HG03460 (cell line): ENCODE data around the gene AGPAT2.

Experiments
- ATAC-seq: cut with Tn5 transposase; IDR thresholded peaks from one replicate; pipeline ENCODE4 v1.9.1; 2021; ENCODE audit not compliant: unreplicated experiment

Gene AGPAT2

GRCh38 chr9:136674786-136675349 is 12.4 kb downstream of the AGPAT2 start:
- ATAC-seq = no peak

GRCh38 chr9:136673975-136674785 is 13.1 kb downstream of the AGPAT2 start:
- ATAC-seq = no peak

GRCh38 chr9:136673088-136673974 is 13.9 kb downstream of the AGPAT2 start:
- no peak for ATAC-seq

- no peak for ATAC-seq
Measured at GRCh38 chr9:136672431-136673087, 14.7 kb downstream of the AGPAT2 start.

- ATAC-seq = no peak
Measured at GRCh38 chr9:136671646-136672430, 15.4 kb downstream of the AGPAT2 start.

DNA sequence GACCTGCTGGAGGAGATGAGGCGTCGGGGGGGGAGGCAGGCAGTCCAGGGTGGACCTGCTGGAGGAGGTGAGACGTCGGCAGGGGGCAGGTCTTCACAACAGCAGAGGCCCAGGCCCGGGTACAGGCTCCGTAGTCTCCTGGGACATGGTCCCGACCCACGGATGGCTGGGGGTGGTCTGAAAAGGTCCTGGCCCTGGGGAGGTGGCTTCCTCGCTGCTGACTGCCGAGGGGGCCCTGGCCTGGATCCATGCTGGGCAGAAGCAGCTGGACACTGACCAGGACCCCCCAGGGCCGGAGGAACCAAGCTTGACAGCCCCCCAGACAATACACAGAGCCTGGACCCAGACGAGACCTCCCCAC is 16.0 kb downstream of the AGPAT2 start:
- ATAC-seq = no peak

DNA sequence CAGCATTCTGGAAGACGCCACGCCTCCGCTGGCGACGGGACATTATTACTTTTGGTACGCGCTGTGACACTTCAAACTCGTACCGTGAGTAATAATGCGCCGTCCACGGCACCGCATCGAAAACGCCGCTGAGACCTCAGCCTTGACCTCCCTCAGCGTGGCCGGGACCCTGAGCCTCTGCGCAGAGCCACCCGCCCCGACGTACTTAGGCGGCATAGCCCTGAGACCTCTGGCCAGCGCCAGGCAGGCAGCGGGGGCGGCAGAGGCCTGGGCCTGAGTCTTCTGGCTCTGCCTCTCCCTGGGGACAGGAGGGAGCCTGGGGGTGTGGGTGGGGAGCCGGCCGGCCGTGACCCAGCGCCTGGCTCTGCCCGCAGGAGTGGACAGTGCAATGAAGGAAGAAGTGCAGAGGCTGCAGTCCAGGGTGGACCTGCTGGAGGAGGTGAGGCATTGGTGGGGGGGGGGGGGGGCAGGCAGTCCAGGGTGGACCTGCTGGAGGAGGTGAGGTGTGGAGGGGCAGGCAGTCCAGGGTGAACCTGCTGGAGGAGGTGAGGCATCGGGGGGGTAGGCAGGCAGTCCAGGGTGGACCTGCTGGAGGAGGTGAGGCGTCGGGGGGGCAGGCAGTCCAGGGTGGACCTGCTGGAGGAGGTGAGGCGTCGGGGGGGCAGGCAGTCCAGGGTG is 16.5 kb downstream of the AGPAT2 start:
- no peak for ATAC-seq

DNA sequence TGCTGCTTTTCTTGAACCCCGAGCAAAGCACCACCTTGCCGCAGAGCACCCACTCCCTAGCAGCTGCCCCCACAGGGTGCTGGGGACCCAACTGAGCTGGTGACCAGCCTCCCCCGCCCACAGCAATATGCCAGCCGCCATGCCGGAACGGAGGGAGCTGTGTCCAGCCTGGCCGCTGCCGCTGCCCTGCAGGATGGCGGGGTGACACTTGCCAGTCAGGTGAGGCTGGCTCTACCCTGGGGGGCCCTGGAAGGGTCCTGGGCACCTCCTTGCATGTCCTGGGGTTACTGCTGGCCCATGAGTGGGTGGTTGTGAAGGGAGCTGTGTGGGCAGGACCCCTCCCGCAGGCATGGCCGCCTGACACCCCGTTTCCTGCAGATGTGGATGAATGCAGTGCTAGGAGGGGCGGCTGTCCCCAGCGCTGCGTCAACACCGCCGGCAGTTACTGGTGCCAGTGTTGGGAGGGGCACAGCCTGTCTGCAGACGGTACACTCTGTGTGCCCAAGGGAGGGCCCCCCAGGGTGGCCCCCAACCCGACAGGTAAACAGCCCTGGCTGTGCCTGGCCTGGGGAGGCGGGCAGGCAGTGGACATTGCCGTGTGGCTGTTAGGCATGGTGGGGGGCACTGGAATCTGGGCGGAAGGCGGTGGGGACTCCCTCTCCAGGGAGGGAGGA is 17.3 kb downstream of the AGPAT2 start:
- no peak for ATAC-seq

GRCh38 chr9:136668983-136669790 is 18.1 kb downstream of the AGPAT2 start:
- ATAC-seq = no peak

- ATAC-seq = no peak
Measured at GRCh38 chr9:136667940-136668760, 19.1 kb downstream of the AGPAT2 start.

DNA sequence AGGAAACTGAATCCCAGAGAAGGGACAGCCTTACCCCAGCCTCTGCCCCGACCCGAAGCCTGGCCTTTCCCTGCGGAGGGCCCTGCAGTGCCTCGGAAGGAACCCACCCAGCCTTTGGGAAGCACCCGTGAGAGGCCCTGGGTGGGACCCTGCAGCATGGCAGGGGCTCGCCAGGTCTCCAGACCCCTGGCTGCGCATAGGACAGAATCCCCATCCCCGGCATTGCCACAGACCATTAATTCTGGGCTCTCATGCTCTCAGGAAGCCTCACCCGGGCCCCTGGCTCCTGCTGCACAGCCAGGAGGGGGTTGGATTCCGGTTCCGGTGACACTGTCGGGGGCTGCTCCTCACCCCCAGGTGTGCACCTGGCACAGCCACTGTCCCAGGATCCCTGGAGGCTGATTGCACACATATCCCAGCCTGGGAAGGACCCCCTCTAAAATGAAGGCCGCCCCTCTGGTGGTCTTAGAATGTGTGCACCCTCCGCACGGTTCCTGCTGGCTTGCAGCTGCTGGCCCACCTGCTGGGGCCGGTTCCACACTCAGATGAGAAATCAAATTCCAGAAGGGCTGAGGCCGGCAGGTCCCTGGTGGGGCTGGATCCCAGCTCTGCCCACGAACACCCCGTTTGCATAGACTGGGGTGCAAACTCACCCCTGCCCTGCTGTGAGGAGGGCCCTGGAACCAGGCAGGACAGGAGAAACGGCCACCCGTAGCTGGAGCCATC is 19.9 kb downstream of the AGPAT2 start:
- no peak for ATAC-seq

DNA sequence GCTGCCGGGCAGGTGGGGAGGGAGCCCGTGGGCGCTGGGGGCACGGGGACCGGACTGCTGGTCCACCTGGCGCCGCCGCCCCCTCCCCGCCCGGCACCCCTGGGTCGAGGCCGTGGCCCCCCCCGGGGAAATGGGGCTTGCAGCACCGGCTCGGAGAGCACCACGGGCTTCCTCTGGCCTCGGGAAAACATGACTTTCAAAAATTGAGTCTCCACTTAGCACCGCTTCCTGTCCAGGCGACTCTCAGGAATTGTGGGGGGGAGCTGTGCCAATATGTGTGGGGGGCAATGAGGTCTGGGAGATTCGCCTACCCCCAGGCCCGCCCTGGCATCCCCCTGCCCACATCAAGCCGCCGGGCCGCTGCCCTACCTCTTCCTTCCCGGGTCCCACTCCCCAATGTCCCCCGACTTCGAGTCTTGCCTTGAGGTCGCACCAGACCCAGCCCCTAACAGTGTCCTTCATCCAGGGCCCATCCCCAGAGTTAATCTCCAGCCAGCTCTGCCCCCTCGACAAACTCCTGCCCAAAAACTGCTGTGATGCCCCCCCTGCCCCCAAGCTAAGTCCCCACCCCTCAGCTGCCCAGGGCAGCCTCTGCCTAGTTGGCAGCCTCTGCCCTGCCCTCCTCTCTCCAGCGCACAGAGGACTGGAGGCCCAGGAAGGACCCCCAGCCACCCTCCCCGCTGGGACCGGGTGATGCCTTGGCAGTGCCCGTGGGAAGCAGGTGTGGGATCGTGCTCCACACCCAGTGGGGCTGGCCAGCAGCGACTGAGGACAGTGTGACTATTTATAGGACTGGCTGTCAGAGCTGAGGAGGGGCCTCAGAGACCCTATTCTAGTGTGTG is 20.7 kb downstream of the AGPAT2 start:
- ATAC-seq = no peak

GRCh38 chr9:136665704-136666371 is 21.4 kb downstream of the AGPAT2 start:
- no peak for ATAC-seq

DNA sequence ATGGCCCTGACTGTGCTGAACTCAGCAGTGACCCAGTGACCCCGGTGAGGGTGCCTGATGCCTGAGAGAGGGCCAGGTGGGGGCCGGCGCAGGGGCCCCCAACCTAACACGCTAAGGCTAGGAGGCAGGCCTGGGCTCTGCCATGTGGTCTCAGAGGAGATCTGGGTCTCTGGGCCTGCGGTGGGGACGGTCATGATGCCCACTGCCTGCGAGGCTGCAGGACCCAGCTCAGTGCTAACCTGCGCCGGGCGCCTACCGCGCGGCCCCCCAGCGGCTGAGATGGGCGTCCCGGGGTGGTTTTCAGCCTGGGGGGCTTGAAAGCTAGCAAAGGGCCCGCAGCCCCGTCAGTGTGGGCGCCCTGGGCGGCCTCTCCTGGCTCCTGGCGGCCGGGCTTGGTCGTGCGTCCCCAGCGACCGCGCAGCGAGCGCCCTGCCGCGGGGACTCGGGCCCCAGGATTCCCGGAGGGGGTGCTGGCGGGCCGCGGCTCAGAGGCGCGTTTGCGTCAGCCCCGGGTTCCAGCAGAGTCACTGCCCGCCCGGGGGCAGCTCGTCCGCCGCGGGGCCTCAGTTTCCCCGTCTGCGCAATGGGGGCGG is 22.1 kb downstream of the AGPAT2 start:
- no peak for ATAC-seq
